GM12891 (cell line): ENCODE data around the gene SRGAP1.

Experiments used
- POLR2A ChIP-seq: IDR thresholded peaks from 2 replicates; pipeline ENCODE4 v1.6.1; 2011; ENCODE audit warnings: low read depth, low read length, control low read depth
- POLR2AphosphoS5 ChIP-seq: IDR thresholded peaks from 2 replicates; pipeline ENCODE4 v1.6.1; 2011; ENCODE audit warnings: low read depth, low read length, control low read depth

GRCh38 chr12:63808631-63809030 is 35.9 kb upstream of the SRGAP1 start:
- TF ChIP-seq POLR2AphosphoS5 (no peak), POLR2A (no peak)
